ENCODE data around the gene SNX7.

Gene SNX7, protein sequence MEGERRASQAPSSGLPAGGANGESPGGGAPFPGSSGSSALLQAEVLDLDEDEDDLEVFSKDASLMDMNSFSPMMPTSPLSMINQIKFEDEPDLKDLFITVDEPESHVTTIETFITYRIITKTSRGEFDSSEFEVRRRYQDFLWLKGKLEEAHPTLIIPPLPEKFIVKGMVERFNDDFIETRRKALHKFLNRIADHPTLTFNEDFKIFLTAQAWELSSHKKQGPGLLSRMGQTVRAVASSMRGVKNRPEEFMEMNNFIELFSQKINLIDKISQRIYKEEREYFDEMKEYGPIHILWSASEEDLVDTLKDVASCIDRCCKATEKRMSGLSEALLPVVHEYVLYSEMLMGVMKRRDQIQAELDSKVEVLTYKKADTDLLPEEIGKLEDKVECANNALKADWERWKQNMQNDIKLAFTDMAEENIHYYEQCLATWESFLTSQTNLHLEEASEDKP

DNA sequence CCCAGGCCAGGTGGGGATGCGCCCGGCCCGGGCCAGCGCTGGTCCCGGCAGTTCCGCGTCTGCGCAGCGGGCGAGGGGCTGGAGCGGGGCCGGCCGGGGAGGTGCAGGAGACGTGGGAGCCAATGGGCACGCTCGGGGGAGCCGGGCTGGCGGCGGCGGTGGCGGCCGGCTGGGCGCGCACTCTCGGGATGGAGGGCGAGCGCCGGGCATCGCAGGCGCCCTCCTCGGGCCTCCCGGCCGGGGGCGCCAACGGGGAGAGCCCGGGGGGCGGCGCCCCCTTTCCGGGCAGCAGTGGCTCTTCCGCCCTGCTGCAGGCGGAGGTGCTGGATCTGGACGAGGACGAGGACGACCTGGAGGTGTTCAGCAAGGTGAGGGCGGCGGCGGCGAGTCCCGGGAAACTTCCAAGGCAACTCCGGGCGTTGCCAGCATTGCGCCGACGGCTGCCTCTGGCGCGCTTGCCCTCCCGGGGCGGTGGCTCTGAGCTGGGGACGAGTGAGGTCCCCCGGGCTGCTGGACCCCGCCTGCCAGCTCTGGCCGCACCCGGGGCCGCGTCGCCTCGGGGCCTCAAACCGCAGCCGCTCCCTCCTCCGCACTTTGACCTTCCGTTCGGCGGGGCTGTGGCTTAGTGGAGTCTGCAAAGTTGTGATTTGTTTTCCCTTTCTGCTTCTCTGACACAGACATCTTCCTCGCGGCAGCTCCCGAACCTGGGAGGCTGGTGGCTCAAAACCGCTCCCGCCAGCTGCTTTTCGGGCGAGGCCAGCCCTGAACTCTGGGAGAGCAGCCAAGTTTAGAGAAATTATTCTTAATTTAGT lies at the start of gene SNX7:
Gene SNX7, plus strand, starts transcription at position 178 of the 812 bp plus-strand sequence. Its CDS starts 11 bp downstream, at position 189.
- DNase-seq (ENCODE audit: low spot score): peak; percentile 97

DNA sequence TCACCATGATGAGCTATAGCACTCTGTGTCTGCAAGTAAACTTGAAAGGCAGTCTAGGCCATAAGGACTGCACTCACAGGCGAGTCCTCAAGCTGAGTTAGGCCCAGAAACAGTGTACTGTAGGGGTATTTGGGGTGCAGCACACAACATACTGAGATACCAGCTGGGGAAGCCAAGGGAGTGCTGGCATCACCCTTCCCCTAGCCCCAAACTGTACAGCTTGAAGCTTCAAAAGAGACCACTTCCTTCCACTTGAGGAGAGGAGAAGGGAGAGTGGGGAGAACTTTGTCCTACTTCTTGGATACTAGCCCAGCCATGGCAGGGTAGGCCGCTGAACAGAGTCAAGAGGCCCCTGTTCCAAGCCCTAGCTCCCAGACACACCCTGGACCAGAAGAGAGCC lies 24.2 kb upstream of the SNX7 start:
- no peak for DNase-seq (ENCODE audit: low spot score)

DNA sequence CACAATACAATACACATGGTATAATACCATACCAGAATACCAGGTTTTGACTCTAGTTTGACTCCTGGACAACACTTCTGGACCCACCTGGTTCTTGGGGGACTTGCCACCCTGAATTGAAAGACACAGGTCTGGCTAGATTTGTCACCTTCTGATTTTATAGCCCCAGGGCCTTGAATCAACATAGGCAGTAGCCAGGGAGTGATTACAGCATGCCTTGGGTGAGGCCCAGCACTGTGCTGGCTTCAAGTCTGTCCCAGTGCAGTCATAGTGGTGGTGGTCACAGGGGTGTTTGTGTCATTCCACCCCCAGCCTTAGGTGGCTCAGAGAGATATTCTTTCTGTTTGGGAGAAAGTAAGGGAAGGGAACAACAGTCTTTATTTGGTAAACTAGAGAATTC lies 23.3 kb upstream of the SNX7 start:
- no peak for DNase-seq (ENCODE audit: low spot score)

DNA sequence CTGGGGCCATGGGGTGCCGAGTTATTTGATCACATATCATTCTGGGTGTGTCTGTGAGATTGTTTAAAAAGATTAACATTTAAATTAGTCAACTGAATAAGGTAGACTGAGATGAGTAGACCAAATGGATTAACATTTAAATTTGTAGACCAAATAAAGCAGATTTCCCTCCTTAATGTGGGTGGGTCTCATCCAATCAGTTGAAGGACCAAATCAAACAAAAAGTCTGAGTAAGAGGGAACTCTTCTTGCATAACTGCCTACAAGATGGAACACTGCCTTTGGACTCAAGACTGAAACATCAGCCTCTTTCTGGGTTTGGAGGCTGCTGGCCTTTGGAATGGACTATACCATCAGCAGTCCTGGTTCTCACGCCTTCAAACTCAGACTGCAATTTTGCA lies 17.0 kb upstream of the SNX7 start:
- DNase-seq (ENCODE audit: low spot score): no peak

DNA sequence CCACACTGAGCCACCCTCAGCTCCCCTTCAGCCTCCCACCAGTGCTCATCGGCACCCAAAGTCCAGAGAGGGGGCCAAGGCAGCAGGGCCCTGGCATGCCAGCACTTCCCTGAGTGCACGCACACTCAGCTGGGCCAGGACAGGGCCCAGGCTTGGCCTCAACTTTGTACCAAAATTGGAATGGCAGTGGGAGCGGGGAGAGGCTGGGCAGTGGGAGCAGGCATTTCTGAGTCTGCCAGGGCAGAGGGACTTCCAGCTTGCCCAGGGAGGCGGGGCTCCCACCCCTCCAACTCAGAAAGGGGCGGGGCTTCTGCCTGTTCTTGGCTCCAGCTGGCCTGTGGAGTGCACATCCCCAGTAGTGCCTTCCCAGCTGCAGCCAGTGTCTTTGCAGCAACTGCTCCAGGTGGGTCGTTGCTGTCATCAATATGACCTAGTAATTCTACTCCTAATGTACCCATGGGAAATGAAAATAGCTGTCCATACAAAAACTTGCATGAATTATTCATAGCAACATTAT lies 10.3 kb upstream of the SNX7 start:
- no peak for DNase-seq (ENCODE audit: low spot score)

DNA sequence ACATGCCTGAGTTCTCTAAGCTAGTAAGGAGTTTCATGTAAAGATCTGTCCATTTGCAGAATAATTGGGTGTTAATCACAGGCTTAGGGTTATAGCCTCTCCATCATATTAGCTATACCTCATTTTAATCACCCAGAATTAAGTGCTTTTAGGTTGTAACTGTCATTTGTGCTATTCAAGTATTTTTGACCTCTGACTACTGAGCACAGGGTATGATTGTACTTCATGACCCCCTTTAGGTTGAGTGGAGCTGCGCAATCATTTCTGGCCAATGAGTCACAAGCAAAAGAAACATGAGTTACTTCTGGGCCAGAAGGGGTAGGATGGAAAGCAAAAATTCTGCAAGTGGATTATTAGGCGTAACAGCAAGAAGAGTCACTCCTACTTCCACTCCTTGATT lies 8.4 kb upstream of the SNX7 start:
- DNase-seq (ENCODE audit: low spot score): no peak

DNA sequence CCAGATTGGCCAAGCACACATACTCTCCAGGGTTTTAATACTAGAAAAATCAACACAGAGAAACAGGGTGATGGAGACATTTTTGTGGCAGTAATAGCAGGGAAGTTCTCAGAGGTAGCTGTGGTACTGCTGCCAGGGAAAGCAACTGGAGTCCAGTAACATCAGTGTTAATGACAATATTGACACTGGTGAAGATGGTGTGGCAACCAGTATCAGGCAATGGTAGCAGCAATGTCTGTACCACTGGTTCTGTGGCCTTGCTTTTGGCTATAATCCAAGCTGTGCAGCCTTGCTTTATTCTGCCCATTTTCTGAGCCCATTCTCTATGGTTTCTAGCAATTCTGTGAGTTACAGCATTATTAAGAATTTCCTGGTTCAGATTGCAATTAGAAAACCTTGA lies 1.6 kb upstream of the SNX7 start:
- DNase-seq (ENCODE audit: low spot score): no peak

DNA sequence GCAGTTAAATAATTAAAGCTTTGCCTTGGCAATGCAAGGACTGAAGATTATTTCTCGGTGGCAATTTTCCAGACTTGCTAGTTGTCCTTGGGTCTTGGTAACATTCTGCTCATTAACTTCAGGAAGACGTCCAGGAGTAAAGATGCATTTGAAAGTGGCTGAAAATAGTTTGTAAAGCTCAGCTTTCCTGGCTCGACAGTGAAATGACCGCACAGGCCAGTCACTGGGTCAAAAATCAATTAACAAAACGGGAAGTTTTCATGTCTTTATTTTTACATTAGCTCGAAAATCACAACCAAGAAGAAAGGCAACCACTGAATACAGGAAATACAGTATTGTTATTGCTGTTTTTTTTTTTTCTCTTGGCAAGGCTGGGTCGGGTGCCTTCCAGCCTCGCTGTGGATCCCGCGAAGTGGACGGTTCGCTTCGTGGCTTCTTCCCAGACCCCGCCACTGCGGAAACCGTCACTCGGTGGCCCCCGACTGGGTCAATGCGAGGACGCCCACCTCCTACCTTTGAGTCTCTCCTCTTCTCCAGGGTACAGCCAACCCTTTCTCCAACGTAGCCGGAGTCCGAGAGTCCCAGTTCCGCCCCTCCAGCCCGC lies 479 bp upstream of the SNX7 start:
- no peak for DNase-seq (ENCODE audit: low spot score)

DNA sequence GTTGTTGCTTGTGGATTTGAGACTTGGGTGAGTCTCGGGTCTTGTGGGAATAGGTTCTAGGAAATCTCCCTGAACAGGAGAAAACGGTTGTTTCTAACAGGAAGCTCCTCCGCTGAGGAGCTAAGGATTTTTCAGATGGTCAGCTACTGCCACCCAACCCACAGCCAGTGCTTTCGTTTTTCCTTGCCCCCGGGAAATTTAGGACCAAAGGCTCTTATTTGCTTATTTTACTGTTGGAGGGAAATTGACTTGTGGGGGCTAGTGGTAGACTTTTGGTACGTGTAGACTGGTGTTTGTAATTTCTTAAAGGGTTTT lies 792 bp downstream of the SNX7 start:
- DNase-seq (ENCODE audit: low spot score): peak; percentile 46

DNA sequence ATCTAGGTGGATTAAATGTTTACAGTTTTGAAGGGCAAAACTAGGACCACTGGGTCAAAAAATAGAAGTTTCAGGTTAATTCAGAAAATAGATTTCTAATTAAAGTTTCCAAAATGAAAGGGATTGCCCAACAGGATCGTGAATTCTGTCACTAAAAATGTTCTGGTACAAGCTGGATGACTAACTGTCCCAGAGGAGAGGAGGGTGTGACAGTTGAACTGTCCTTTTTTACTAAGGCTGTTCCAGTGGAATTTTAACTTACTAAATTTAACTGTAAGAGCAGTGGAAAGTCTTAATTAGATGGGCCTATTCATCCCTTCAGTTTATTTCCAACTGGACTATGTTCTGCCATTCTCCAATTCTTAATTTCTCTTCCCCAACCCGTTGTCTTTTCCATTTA lies 7.2 kb downstream of the SNX7 start:
- DNase-seq (ENCODE audit: low spot score): no peak

DNA sequence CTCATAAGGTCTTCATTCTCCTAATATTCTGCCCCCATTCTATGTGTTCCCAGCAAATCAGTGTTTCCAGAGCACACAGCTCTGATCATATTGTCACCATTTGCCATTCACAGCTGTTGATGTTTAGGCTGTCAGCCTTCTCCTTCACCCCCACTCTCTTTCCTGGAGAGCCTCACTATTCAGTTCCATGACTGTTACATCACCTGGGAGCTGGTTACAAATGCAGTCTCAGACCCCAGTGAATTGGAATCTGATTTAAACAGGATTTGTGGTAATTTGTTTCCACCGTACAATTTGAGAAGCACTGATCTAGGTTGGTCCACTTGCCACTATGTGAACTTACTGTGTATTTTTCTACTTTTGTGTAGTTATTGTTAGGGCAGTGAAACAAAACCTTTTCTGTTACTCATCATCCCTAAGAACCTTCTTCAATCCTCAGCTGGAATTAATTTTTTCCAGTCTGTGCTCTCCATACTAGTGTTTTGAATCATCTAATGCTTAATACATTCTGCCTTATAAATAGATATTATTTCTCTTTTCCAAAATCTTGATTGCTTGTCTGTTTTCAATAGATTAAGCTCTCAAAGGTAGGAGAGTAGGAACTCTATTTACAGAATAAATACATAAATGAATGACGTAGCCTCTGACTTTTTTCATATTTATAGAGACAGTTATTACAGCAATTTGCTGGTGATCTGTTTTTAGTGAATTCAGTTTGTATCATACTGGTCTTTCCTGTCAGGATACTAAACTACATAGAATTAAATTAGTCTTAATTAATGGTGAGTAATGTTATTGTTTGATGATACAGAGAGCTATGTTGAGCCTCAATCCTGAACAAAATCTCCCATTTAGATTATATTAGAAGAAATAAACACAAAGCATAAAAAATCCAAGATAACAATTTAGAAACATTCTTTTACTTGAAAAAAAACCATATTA lies 8.1 kb downstream of the SNX7 start:
- DNase-seq (ENCODE audit: low spot score): peak; percentile 29

DNA sequence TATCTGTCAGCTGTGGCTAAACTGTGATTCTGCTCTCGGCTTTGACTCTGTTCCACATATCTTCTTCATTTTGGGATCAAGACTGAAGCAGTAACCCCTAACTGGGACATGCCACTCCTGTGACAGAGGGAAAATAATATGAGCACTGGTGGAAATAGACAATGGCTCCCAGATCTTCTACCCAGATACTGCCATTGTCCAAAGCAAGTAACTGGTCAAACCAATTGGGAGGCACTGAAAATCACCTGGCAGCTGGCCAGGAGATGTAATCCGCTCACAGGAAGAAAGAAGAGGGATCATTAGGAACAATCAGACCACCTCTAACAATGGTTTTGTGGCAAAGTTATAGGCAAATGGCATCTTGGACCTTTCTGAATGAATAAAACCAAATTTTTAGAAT lies 10.7 kb downstream of the SNX7 start:
- DNase-seq (ENCODE audit: low spot score): no peak

DNA sequence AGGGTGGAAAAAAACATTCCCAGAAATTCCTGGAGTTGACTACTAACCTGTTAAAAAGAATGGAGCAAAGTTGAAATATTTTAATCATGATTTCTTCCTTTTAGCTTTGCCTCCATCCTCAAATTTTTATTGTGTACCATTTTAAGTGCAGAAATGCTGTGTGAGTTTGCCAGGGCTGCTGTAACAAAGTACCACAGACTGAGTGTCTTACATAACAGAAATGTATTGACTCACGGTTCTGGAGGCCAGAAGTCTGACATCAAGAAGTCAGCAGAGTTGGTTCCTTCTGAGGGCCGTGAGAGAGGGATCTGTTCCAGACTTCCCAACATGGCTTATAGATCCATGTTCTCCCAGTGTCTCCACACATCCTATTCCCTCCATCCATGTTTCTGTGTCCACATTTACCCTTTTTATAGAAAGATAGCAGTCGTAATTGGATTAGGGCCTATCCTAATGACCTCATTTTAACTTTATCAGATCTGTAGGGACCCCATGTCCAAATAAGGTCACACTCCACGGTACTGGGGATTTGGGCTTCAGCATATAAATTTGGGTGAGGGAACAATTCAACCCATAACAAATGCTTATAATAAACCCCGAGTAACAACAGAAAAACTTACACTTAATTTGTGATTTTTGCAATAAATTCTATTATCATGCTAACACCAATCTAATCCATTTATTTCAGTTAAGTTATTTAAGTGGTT lies 12.7 kb downstream of the SNX7 start:
- peak; percentile 32 for DNase-seq (ENCODE audit: low spot score)

DNA sequence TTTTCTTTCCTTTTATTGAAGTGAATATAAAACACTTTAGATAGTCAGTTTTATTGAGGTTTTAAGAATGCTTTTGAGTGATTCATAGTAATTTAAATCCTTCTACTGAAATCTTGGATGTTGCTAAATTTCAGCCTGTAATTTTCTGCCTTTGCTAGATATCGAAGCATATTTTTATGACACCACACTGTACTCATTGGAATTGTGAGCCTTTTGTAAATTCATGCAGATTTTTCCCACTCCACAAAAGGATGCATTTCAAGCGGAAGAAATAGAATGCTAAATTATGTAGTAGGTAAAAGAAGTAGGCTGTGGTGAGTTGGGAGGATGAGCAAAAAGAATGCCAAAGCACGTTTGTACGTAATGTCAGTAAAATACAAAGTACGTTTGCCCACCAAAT lies 13.8 kb downstream of the SNX7 start:
- no peak for DNase-seq (ENCODE audit: low spot score)

DNA sequence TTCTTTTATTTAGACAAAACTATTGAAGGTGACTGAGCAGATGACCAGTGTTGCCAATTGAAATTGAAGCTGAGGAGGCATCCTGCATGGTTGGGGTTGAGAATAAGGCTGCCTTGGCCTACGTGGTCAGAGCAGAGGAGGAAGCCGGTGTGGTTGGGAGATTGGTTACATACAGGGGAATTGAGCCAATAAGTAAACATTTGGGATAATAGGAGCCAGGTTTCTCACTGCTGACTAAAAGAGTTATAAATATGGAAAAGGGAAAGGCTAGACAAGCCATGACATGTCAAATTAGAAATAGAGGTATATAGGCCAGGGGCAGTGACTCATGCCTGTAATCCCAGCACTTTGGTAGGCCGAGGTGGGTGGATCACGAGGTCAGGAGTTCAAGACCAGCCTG lies 15.8 kb downstream of the SNX7 start:
- DNase-seq (ENCODE audit: low spot score): peak; percentile 34

DNA sequence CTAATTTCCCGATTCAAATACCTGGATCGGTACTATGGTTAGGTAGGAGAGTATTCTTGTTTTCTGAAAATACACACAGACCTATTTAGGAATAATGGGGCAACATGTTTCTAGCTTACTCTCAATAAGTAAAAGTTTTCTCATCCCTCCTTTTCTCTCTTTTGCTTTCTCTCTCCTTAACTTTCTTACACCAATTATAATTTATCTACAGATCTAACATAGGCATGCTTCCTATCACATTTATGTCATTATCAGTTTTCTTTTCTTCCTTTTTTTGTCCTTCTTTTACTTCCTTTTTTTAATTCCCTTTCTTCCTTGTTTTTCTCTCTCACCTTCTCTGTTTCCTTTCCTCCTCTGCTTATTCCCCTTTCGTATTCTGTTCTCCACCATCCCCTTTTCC lies 20.3 kb downstream of the SNX7 start:
- DNase-seq (ENCODE audit: low spot score): no peak

DNA sequence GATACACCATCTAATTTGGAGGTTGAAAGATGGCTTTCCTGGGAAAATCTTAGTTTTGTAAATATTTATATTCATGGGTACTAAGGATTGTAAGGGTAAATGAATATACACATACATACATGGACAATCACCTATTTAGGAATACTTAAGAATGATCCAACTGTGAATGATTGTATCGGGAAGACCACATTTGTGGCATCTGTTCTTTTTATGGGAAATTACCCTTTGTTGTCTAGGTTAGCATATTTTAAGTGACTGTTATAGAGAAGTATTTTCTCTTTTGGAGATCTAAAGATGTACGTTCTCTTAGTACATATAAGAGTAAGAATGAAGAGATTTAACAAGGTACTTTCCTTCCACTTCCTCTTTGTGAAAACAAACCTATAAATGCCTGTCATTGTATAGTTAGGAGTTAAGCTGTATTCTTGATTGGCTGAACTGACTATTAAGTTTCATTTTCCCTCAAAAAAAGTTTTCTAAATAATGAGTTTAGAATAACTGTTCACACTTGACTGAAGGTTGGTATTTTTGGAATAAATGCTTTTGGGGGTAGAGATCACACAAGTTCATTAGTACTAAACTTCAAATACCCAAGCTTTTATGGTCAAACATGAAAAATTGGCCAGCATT lies 26.7 kb downstream of the SNX7 start:
- no peak for DNase-seq (ENCODE audit: low spot score)

DNA sequence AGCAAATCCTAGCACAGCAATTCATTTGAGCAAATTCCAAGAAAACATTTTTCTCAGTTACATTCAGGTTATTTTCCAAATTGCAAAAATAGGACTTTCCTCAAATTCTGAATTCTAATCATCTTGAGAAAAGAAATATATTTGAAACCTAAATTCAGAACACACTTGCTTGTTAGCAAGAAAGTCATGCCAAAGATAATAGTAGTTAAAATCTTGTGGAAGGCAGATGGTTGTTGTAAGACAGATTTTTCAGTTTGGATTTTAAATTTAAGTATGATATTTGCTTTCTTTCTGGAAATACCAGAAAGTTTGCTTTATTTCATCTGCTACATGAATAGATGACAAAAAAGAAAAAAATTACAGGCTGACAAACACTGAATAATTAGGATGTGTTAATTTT lies 29.1 kb downstream of the SNX7 start:
- no peak for DNase-seq (ENCODE audit: low spot score)

DNA sequence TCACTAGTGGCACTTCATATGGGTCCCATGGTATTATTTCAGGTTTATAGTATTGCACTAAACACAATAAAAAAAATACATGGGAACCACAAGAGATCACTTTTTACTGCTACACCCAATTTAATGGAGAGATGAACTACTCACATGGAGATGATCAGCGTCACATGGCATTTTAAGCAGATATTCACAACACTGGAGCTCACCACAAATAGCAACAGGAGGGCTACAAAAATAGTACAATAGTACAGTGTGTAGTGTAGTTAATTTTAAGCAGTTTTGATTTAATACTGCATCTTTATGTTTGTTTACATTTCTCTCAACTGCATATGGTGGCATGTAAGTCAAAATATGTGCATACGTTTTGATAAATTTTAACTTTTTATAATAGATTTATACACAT lies 31.0 kb downstream of the SNX7 start:
- DNase-seq (ENCODE audit: low spot score): no peak

DNA sequence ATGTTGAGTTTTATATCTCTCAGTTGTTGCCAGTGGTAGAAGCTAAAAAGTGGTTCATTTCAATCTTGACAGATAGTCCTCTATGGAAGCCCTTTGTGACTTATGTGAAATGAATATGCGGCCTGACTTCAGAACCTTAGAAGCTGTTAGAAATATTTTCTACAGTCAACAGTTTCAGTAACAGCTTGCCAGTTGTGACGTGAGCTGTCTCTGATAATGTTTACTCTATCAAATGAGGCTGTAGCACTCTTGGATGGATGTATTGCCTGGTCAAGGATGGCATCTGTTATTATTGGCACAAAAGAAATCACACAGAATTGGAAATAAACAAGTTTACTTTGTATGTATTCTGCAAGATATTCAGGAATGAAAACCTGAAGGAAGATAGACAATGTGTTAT lies 31.9 kb downstream of the SNX7 start:
- DNase-seq (ENCODE audit: low spot score): no peak

DNA sequence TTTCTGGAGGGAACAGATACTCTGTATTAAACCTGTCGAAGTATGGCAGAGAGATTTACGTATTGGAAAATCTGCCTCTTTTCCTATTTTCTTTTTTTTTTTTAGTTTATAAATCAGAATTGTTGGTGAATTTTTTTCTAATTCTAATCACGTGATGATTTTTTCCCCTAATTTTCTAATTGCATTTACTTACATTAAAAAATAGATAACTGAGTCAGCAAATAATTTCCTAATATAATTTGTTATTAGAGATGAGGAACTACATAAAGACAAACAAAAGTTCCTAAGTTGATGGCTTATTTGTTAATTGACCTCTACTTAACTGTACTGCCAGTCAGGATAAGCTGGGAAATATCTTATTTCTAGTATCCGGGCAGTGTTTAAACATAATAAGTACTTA lies 34.6 kb downstream of the SNX7 start:
- DNase-seq (ENCODE audit: low spot score): no peak
